Measurements from ENCODE around the gene ZNF503. TPM values are rescaled to one million over a fixed set of nuclear protein-coding genes. Genes with fewer than 3 reads are reported as not detected.

The ZNF503 gene
- polyA plus RNA-seq, 2 donors = 14.5 to 19.4 TPM

Other genes starting within 250 kb of the ZNF503 start
- 100 to 1,000 TPM; 268 to 282 TPM for gene VDAC2, start 191.0 kb downstream of the ZNF503 start, polyA plus RNA-seq
- 100 to 1,000 TPM; 153 to 185 TPM for gene COMTD1, start 165.8 kb downstream of the ZNF503 start, polyA plus RNA-seq
- 1 to 10 TPM; 1.8 to 4.0 TPM for gene LRMDA, start 29.9 kb upstream of the ZNF503 start, polyA plus RNA-seq